WTC11 (cell line): ENCODE measurements around the gene ENTREP3.

Source experiments
- AFF4 ChIP-seq: sonication (generic); formaldehyde crosslinking; IDR thresholded peaks from 2 replicates; pipeline ENCODE4 v1.8.1; 2023; ENCODE audit warnings: mild to moderate bottlenecking, missing genetic modification reagents, borderline replicate concordance
- CTCF ChIP-seq: fragments of 200-600 bp; IDR thresholded peaks from 2 replicates; pipeline ENCODE4 v1.8.0; 2022; ENCODE audit warnings: antibody characterized with exemption
- JUN ChIP-seq: sonication (generic); formaldehyde crosslinking; IDR thresholded peaks from 2 replicates; pipeline ENCODE4 v1.8.0; 2023; ENCODE audit warnings: mild to moderate bottlenecking, missing genetic modification reagents
- KAT7 ChIP-seq: sonication (generic); formaldehyde crosslinking; IDR thresholded peaks from 2 replicates; pipeline ENCODE4 v1.8.1; 2023; ENCODE audit warnings: missing genetic modification reagents, mild to moderate bottlenecking, borderline replicate concordance
- ZNF138 ChIP-seq: sonication (generic); formaldehyde crosslinking; conservative IDR thresholded peaks from 2 replicates; pipeline ENCODE4 v1.8.1; 2022; ENCODE audit warnings: mild to moderate bottlenecking, moderate library complexity, missing genetic modification reagents

- TF ChIP-seq ZNF138 = no peak
- no peak for TF ChIP-seq CTCF
- no peak for TF ChIP-seq KAT7
- TF ChIP-seq JUN (CRISPR knock-in tag) = no peak
- TF ChIP-seq AFF4 (CRISPR knock-in tag) = no peak
Measured at GRCh38 chr1:155209312-155209721, 46.0 kb downstream of the ENTREP3 start.
